DND-41 (cell line): ENCODE measurements around the gene PTCSC3.

Experiments
- ATAC-seq: fragments of 200-7000 bp; cut with Tn5 transposase; 3 replicates; pipeline ENCODE4 v1.9.1; 2021; ENCODE audit warnings: low read depth; ENCODE audit not compliant: insufficient read depth
- DNase-seq: peaks from one replicate; pipeline ENCODE4 v3.0.0-alpha.2; 2020
- H2AFZ ChIP-seq: 2 replicates; pipeline ENCODE4 v1.6.0; 2012; ENCODE audit warnings: low read depth, low read length
- H3K27ac ChIP-seq: 2 replicates; pipeline ENCODE4 v1.5.1; 2012; ENCODE audit warnings: low read length, inconsistent platforms
- H3K27me3 ChIP-seq: fragments of 200-600 bp; sonication (generic); 2 replicates; pipeline ENCODE4 v1.6.0; 2012; ENCODE audit warnings: low read length, mild to moderate bottlenecking, inconsistent platforms; ENCODE audit not compliant: insufficient read depth, poor library complexity
- H3K36me3 ChIP-seq: 2 replicates; pipeline ENCODE4 v1.5.1; 2012; ENCODE audit warnings: low read length, inconsistent platforms; ENCODE audit not compliant: insufficient read depth
- H3K4me1 ChIP-seq: 2 replicates; pipeline ENCODE4 v1.5.1; 2012; ENCODE audit warnings: mild to moderate bottlenecking, low read length; ENCODE audit not compliant: insufficient read depth
- H3K4me2 ChIP-seq: 2 replicates; pipeline ENCODE4 v1.6.0; 2012; ENCODE audit warnings: mild to moderate bottlenecking, moderate library complexity, low read length, inconsistent platforms; ENCODE audit not compliant: insufficient read depth
- H3K4me3 ChIP-seq, 2 experiments: fragments of 200-600 bp in 1 of 2; shearing (Covaris generic) in 1 of 2; 2 replicates each; pipeline ENCODE4 v1.5.1; 2012 to 2016; ENCODE audit warnings: inconsistent platforms in 2 of 2, low read length in 2 of 2, mild to moderate bottlenecking in 2 of 2, low read depth in 1 of 2, moderate library complexity in 1 of 2
- H3K79me2 ChIP-seq: 2 replicates; pipeline ENCODE4 v1.6.0; 2012; ENCODE audit warnings: low read length, inconsistent platforms; ENCODE audit not compliant: insufficient read depth
- H3K9ac ChIP-seq: 2 replicates; pipeline ENCODE4 v1.6.0; 2012; ENCODE audit warnings: low read depth, mild to moderate bottlenecking, inconsistent platforms, low read length, moderate library complexity
- H3K9me3 ChIP-seq: 2 replicates; pipeline ENCODE4 v1.5.1; 2012; ENCODE audit warnings: low read length, moderate library complexity, mild to moderate bottlenecking, inconsistent platforms; ENCODE audit not compliant: insufficient read depth, severe bottlenecking
- H4K20me1 ChIP-seq: 2 replicates; pipeline ENCODE4 v1.6.0; 2012; ENCODE audit warnings: low read length; ENCODE audit not compliant: insufficient read depth
- EZH2 ChIP-seq: IDR thresholded peaks from 3 replicates; pipeline ENCODE4 v1.6.1; 2012; ENCODE audit warnings: borderline replicate concordance, low read depth, mild to moderate bottlenecking, moderate library complexity, low read length, inconsistent platforms; ENCODE audit not compliant: severe bottlenecking
- TF ChIP-seq, protein P1 (sequence below): IDR thresholded peaks from 2 replicates; pipeline ENCODE4 v1.5.1; 2012; ENCODE audit warnings: borderline replicate concordance, low read length, moderate library complexity, mild to moderate bottlenecking; ENCODE audit not compliant: poor library complexity, severe bottlenecking; ENCODE audit errors: extremely low read depth

The PTCSC3 gene

GRCh38 chr14:36194663-36195062, 18.1 kb upstream of the PTCSC3 start:
- Histone ChIP-seq H3K36me3 (no peaks in the 10 kb centered on the region), H3K9ac (no peak overlapping the region), H2AFZ (no peak overlapping the region), H3K4me2 (no peak overlapping the region), H3K4me3 (no peak overlapping the region), H3K27ac (no peak overlapping the region), H3K9me3 (no peaks in the 10 kb centered on the region), H3K27me3 (no peaks in the 10 kb centered on the region), H3K4me1 (no peaks in the 10 kb centered on the region), H4K20me1 (no peaks in the 10 kb centered on the region), H3K79me2 (no peaks in the 10 kb centered on the region)
- DNase-seq (no peak), ATAC-seq (no peak)
- TF ChIP-seq, protein P1, sequence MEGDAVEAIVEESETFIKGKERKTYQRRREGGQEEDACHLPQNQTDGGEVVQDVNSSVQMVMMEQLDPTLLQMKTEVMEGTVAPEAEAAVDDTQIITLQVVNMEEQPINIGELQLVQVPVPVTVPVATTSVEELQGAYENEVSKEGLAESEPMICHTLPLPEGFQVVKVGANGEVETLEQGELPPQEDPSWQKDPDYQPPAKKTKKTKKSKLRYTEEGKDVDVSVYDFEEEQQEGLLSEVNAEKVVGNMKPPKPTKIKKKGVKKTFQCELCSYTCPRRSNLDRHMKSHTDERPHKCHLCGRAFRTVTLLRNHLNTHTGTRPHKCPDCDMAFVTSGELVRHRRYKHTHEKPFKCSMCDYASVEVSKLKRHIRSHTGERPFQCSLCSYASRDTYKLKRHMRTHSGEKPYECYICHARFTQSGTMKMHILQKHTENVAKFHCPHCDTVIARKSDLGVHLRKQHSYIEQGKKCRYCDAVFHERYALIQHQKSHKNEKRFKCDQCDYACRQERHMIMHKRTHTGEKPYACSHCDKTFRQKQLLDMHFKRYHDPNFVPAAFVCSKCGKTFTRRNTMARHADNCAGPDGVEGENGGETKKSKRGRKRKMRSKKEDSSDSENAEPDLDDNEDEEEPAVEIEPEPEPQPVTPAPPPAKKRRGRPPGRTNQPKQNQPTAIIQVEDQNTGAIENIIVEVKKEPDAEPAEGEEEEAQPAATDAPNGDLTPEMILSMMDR: no peak
- TF ChIP-seq EZH2: no peak

GRCh38 chr14:36192530-36192929, 16.0 kb upstream of the PTCSC3 start:
- H3K4me1 ChIP-seq: no peaks in the 10 kb centered on the region
- no peaks in the 10 kb centered on the region for H3K27me3 ChIP-seq
- no peak overlapping the region for H3K27ac ChIP-seq
- no peak for ATAC-seq
- H3K4me3 ChIP-seq: no peak overlapping the region
- no peaks in the 10 kb centered on the region for H4K20me1 ChIP-seq
- H2AFZ ChIP-seq: no peak overlapping the region
- no peaks in the 10 kb centered on the region for H3K9me3 ChIP-seq
- no peak overlapping the region for H3K9ac ChIP-seq
- no peaks in the 10 kb centered on the region for H3K79me2 ChIP-seq
- no peak for TF ChIP-seq EZH2
- TF ChIP-seq, protein P1: no peak
- H3K4me2 ChIP-seq: no peak overlapping the region
- H3K36me3 ChIP-seq: no peaks in the 10 kb centered on the region
- no peak for DNase-seq

DNA sequence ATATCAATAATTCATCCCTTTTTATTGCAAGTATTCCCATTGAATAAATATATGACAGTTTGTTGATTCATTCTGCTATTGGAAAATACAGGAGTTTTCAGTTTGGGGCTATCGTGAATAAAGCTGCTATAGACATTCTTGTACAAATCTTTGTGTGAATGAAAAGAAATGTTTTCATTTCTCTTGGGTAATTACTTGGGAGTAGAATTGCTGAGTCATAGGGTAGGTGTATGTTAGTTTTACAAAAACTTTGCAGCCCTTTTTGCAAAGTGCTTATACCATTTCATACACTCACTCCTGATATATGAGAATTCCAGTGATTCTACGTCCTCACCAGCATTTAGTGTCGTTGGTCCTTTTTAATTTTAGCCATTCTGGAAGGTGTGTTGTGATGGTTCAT, 6.9 kb upstream of the PTCSC3 start:
- Histone ChIP-seq H3K36me3 (no peaks in the 10 kb centered on the region), H3K27me3 (peaks cover 3% of the 10 kb centered on the region), H3K9ac (no peak overlapping the region), H2AFZ (no peak overlapping the region), H3K27ac (no peak overlapping the region), H3K79me2 (no peaks in the 10 kb centered on the region), H3K9me3 (no peaks in the 10 kb centered on the region), H4K20me1 (no peaks in the 10 kb centered on the region), H3K4me3 (no peak overlapping the region), H3K4me1 (no peaks in the 10 kb centered on the region), H3K4me2 (no peak overlapping the region)
- DNase-seq (no peak), ATAC-seq (no peak)
- no peak for TF ChIP-seq EZH2
- TF ChIP-seq, protein P1: no peak

DNA sequence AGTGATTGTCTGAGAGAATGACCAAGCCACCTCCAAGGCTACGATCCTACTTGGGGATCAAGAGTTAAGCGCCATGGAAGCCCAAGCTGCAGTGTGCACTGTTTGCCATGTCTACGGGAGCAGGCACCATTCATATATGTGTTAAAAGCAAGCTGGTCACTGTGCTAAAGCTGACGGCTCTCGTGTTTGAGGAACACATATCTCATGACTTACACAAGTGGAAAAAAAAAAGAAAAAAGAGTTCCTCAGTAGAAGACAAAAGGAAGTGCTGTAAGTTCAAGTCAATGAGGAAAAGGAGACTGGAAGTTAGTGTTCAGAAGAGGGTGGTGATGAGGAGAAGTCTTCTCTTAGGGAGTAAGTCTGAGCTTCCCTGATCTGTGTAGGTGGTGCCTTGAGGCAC, 4.9 kb upstream of the PTCSC3 start:
- Histone ChIP-seq H3K36me3 (no peaks in the 10 kb centered on the region), H3K9me3 (no peaks in the 10 kb centered on the region), H2AFZ (no peak overlapping the region), H3K4me2 (no peak overlapping the region), H3K4me3 (no peak overlapping the region), H3K79me2 (no peaks in the 10 kb centered on the region), H3K9ac (no peak overlapping the region), H4K20me1 (no peaks in the 10 kb centered on the region), H3K4me1 (no peaks in the 10 kb centered on the region), H3K27ac (no peak overlapping the region), H3K27me3 (peaks cover 3% of the 10 kb centered on the region)
- ATAC-seq (no peak), DNase-seq (no peak)
- TF ChIP-seq EZH2: no peak
- TF ChIP-seq, protein P1: no peak
